HepG2 (cell line): ENCODE data around the gene WDR7. TPM values are rescaled to one million over a fixed set of nuclear protein-coding genes. Genes with fewer than 3 reads are reported as not detected.
A peak's percentile ranks its signal among the peaks of the same experiment; 100 is the strongest.

Source experiments
- DNMT1 ChIP-seq: sonication (generic); formaldehyde crosslinking; IDR thresholded peaks from 2 replicates; pipeline ENCODE4 v1.5.1; 2020; ENCODE audit warnings: mild to moderate bottlenecking, missing genetic modification reagents
- DPF2 ChIP-seq: sonication (generic); formaldehyde crosslinking; IDR thresholded peaks from 2 replicates; pipeline ENCODE4 v1.4.0; 2020; ENCODE audit warnings: mild to moderate bottlenecking, low read depth, missing genetic modification reagents, borderline replicate concordance
- KLF12 ChIP-seq: sonication (generic); formaldehyde crosslinking; IDR thresholded peaks from 2 replicates; pipeline ENCODE4 v1.4.0; 2020; ENCODE audit warnings: missing genetic modification reagents, borderline replicate concordance
- PCBP2 ChIP-seq: fragments of 200-400 bp; formaldehyde crosslinking; optimal IDR thresholded peaks from 2 replicates; pipeline ENCODE3; 2018; ENCODE audit warnings: low read length, low read depth; ENCODE audit not compliant: poor library complexity, severe bottlenecking
- PHF21A ChIP-seq: sonication (generic); formaldehyde crosslinking; IDR thresholded peaks from 2 replicates; pipeline ENCODE4 v1.5.0; 2020; ENCODE audit warnings: mild to moderate bottlenecking, missing genetic modification reagents
- RFXANK ChIP-seq: IDR thresholded peaks from 2 replicates; pipeline ENCODE4 v1.6.1; 2016
- SMAD9 ChIP-seq: sonication (generic); formaldehyde crosslinking; IDR thresholded peaks from 2 replicates; pipeline ENCODE4 v1.5.1; 2020; ENCODE audit warnings: mild to moderate bottlenecking, missing genetic modification reagents
- ZFY ChIP-seq: sonication (generic); formaldehyde crosslinking; IDR thresholded peaks from 2 replicates; pipeline ENCODE4 v1.4.0; 2020; ENCODE audit warnings: missing genetic modification reagents
- ZNF34 ChIP-seq: sonication (generic); formaldehyde crosslinking; IDR thresholded peaks from 2 replicates; pipeline ENCODE4 v1.4.0; 2020; ENCODE audit warnings: mild to moderate bottlenecking, missing genetic modification reagents, borderline replicate concordance
- ZNF367 ChIP-seq: sonication (generic); formaldehyde crosslinking; IDR thresholded peaks from 2 replicates; pipeline ENCODE4 v1.4.0; 2020; ENCODE audit warnings: missing genetic modification reagents, borderline replicate concordance
- ZNF547 ChIP-seq: sonication (generic); formaldehyde crosslinking; IDR thresholded peaks from 2 replicates; pipeline ENCODE4 v1.5.1; 2020; ENCODE audit warnings: mild to moderate bottlenecking, missing genetic modification reagents
- ZNF709 ChIP-seq: sonication (generic); formaldehyde crosslinking; IDR thresholded peaks from 2 replicates; pipeline ENCODE4 v1.5.0; 2020; ENCODE audit warnings: mild to moderate bottlenecking, missing genetic modification reagents
- polyA plus RNA-seq, 8 experiments: library from polyadenylated mRNA; depleted of rRNA in 3 of 8; stranded (reverse) in 7 of 8; unstranded in 1 of 8; fragments of >200 nt; fragmentation: Illumina TruSeq in 4 of 8; extraction: Trizol in 4 of 8; gene quantifications; 2 replicates each; pipeline versions ENCODE4 v1.2.1 to v1.2.3, GENCODE V29; 2011 to 2016; ENCODE audit warnings: low read depth in 4 of 8, missing spikeins in 1 of 8, mixed read lengths in 1 of 8; ENCODE audit not compliant: insufficient read depth in 1 of 8
- total RNA-seq, 5 experiments: library from RNA; depleted of rRNA; stranded (reverse); fragments of >200 nt; fragmentation: Illumina TruSeq; extraction: Trizol; gene quantifications; 2 replicates each; pipeline ENCODE4 v1.2.3, GENCODE V29; 2016; ENCODE audit warnings: low read depth in 1 of 5
- TF ChIP-seq, protein P1 (sequence below): IDR thresholded peaks from 2 replicates; pipeline ENCODE4 v1.6.1; 2018; ENCODE audit warnings: missing genetic modification reagents
- TF ChIP-seq, protein P2 (sequence below), 2 experiments: IDR thresholded peaks; 2 replicates each; pipeline ENCODE4 v1.6.1; 2011 to 2012; ENCODE audit warnings: low read length in 2 of 2, borderline replicate concordance in 1 of 2, low read depth in 1 of 2, mild to moderate bottlenecking in 1 of 2, moderate library complexity in 1 of 2
- TF ChIP-seq, protein P3 (sequence below): sonication (generic); formaldehyde crosslinking; IDR thresholded peaks from 2 replicates; pipeline ENCODE4 v1.8.0; 2022; ENCODE audit warnings: low read depth, missing genetic modification reagents
- TF ChIP-seq, protein P4 (sequence below): sonication (generic); formaldehyde crosslinking; IDR thresholded peaks from 2 replicates; pipeline ENCODE4 v1.8.1; 2023; ENCODE audit warnings: mild to moderate bottlenecking, moderate library complexity, missing genetic modification reagents
- TF ChIP-seq, protein P5 (sequence below): IDR thresholded peaks from 2 replicates; pipeline ENCODE4 v1.6.1; 2016; ENCODE audit warnings: missing compliant biosample characterization, missing genetic modification reagents, borderline replicate concordance

The WDR7 gene
- total and polyA plus RNA-seq, 2 of the 13 experiments (the other 11 are each of a cell fraction or from before 2014, with no cell fraction given), result 2.0 to 7.8 TPM

DNA sequence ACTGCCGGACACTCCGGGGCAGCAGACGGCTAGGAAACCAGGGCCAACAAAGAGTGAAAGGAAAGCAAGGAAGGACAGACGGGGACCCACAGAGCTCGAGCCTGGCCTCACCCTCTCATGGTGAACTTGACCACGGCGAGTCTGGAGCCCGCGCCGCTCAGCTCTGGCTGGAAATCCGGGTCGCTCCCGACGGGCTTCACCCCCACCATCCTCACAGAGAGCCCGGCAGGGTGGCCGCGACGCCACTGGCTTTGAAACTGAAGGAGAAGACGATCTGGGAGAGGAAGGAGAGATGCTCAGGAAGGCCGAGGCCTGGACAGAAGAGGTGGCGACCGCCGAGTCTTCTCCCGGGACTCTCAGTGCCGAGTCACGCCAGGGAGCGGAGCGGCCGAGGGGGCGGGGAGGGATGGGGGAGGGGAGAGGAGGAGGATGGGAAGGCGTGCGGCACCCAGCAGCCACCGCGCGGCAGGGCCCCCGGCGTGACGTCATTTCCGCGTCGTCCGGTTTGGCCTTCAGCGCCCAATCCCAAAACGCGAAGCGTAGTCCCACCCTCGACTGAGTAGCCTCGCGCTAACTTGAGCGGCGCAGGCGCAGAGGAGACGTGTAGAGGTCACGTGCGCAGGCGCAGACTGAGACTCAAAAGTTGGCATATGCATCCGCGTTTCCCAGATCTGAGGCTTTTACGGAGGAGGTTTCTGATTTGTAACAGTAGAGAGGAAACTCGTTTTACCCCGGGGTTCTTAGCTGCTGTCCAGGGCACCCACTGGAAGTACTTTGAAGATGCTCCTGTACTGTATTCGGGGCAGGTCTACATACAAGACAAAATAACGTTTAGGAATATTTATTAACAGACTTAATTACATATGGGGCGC is 12.7 kb upstream of the WDR7 start, which contains the start of gene TXNL1 (continued):
- TF ChIP-seq PCBP2 (no peak), DNMT1 (CRISPR knock-in tag) (no peak; the same call in 1 of the 2 replicates), DPF2 (CRISPR knock-in tag) (no peak), PHF21A (peak; percentile 26; the same call in 1 of the 2 replicates), ZFY (CRISPR knock-in tag) (peak; percentile 88; the same call in 1 of the 2 replicates), SMAD9 (CRISPR knock-in tag) (0 out of 2 replicates have a peak, but pooled peaks have one; percentile 63), RFXANK (CRISPR knock-in tag) (0 out of 2 replicates have a peak, but pooled peaks have one; percentile 75), ZNF547 (CRISPR knock-in tag) (peak; percentile 11; the same call in 1 of the 2 replicates), ZNF34 (CRISPR knock-in tag) (0 out of 2 replicates have a peak, but pooled peaks have one; percentile 20), KLF12 (CRISPR knock-in tag) (0 out of 2 replicates have a peak, but pooled peaks have one; percentile 48), ZNF709 (CRISPR knock-in tag) (peak; percentile 41; the same call in 1 of the 2 replicates), ZNF367 (no peak)
- TF ChIP-seq, protein P1, sequence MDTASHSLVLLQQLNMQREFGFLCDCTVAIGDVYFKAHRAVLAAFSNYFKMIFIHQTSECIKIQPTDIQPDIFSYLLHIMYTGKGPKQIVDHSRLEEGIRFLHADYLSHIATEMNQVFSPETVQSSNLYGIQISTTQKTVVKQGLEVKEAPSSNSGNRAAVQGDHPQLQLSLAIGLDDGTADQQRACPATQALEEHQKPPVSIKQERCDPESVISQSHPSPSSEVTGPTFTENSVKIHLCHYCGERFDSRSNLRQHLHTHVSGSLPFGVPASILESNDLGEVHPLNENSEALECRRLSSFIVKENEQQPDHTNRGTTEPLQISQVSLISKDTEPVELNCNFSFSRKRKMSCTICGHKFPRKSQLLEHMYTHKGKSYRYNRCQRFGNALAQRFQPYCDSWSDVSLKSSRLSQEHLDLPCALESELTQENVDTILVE (CRISPR knock-in tag), result peak; percentile 92; the same call in 1 of the 2 replicates
- TF ChIP-seq, protein P2, sequence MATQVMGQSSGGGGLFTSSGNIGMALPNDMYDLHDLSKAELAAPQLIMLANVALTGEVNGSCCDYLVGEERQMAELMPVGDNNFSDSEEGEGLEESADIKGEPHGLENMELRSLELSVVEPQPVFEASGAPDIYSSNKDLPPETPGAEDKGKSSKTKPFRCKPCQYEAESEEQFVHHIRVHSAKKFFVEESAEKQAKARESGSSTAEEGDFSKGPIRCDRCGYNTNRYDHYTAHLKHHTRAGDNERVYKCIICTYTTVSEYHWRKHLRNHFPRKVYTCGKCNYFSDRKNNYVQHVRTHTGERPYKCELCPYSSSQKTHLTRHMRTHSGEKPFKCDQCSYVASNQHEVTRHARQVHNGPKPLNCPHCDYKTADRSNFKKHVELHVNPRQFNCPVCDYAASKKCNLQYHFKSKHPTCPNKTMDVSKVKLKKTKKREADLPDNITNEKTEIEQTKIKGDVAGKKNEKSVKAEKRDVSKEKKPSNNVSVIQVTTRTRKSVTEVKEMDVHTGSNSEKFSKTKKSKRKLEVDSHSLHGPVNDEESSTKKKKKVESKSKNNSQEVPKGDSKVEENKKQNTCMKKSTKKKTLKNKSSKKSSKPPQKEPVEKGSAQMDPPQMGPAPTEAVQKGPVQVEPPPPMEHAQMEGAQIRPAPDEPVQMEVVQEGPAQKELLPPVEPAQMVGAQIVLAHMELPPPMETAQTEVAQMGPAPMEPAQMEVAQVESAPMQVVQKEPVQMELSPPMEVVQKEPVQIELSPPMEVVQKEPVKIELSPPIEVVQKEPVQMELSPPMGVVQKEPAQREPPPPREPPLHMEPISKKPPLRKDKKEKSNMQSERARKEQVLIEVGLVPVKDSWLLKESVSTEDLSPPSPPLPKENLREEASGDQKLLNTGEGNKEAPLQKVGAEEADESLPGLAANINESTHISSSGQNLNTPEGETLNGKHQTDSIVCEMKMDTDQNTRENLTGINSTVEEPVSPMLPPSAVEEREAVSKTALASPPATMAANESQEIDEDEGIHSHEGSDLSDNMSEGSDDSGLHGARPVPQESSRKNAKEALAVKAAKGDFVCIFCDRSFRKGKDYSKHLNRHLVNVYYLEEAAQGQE (IDR thresholded peaks at IDR 0.05; ENCODE audit: borderline replicate concordance in 1 of 2, low read depth in 1 of 2, low read length in 2 of 2), result peak in 1 of 2 experiments; percentile 31; a peak in 1 of 4 replicates
- TF ChIP-seq, protein P3, sequence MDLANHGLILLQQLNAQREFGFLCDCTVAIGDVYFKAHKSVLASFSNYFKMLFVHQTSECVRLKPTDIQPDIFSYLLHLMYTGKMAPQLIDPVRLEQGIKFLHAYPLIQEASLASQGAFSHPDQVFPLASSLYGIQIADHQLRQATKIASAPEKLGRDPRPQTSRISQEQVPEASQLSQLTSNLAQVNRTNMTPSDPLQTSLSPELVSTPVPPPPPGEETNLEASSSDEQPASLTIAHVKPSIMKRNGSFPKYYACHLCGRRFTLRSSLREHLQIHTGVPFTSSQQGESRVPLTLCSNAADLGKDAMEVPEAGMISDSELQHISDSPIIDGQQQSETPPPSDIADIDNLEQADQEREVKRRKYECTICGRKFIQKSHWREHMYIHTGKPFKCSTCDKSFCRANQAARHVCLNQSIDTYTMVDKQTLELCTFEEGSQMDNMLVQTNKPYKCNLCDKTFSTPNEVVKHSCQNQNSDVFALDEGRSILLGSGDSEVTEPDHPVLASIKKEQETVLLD (CRISPR knock-in tag), result peak; percentile 74; the same call in 1 of the 2 replicates
- TF ChIP-seq, protein P4, sequence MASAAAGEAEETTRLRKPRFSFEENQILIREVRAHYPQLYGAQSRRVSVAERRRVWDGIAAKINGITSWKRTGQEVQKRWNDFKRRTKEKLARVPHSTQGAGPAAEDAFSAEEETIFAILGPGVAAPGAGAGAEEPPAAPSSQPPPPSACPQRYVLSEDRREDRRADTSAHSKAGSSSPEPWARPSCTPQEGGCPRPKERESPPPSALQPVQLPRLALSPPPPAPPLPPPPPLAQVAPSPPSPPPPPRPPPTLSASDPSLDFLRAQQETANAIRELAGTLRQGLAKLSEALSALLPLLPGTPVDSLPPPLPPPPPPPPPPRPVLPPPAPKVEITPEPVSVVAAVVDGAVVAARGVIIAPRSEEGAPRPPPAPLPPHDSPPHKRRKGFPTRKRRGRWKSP (CRISPR knock-in tag), result peak; percentile 45; the same call in 1 of the 2 replicates
- TF ChIP-seq, protein P5, sequence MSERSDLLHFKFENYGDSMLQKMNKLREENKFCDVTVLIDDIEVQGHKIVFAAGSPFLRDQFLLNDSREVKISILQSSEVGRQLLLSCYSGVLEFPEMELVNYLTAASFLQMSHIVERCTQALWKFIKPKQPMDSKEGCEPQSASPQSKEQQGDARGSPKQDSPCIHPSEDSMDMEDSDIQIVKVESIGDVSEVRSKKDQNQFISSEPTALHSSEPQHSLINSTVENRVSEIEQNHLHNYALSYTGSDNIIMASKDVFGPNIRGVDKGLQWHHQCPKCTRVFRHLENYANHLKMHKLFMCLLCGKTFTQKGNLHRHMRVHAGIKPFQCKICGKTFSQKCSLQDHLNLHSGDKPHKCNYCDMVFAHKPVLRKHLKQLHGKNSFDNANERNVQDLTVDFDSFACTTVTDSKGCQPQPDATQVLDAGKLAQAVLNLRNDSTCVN, result peak; percentile 34; the same call in 1 of the 2 replicates
